Mucosa of descending colon (tissue), 3 donors: ENCODE data around the gene NCOA6. TPM values are rescaled to one million over a fixed set of nuclear protein-coding genes. Genes with fewer than 3 reads are reported as not detected.
A peak's percentile ranks its signal among the peaks of the same experiment; 100 is the strongest.

Source experiments
- ATAC-seq: fragments of 200-7000 bp; cut with Tn5 transposase; one replicate; pipeline ENCODE4 v1.9.1; 2020; ENCODE audit warnings: mild to moderate bottlenecking, moderate library complexity
- DNase-seq, 3 donors: peaks; one replicate each; pipeline ENCODE4 v3.0.0-alpha.2; 2020
- H3K36me3 ChIP-seq: fragments of 200-600 bp; one replicate; pipeline ENCODE4 v1.8.0; 2021; ENCODE audit warnings: low read depth, mild to moderate bottlenecking
- H3K4me1 ChIP-seq: fragments of 200-600 bp; one replicate; pipeline ENCODE4 v1.8.0; 2021; ENCODE audit warnings: low read depth, mild to moderate bottlenecking
- H3K4me3 ChIP-seq: fragments of 200-600 bp; one replicate; pipeline ENCODE4 v1.8.0; 2021; ENCODE audit warnings: mild to moderate bottlenecking
- H3K9me3 ChIP-seq: fragments of 200-600 bp; one replicate; pipeline ENCODE4 v1.8.0; 2021; ENCODE audit warnings: mild to moderate bottlenecking
- intact Hi-C, 2 donors: fragments of 100-400 bp; cut with DNase I in 1 of 2; cut with micrococcal nuclease in 1 of 2; formaldehyde crosslinking; loops; one replicate each; pipeline versions ENCODE4 v1.11.0 to v1.11.1; 2022; cut with DNase I, micrococcal nuclease
- total RNA-seq, 3 donors: library from RNA; stranded (reverse); fragmentation: NEBNext Ultra II Directional in 2 of 3; extraction: Animal tissue kit (Norgen Biotek cat#: 25700) in 2 of 3; gene quantifications; one replicate each; pipeline versions ENCODE4 v1.2.1 to v1.2.4, GENCODE V29; 2021 to 2023
- TF ChIP-seq, protein P1 (sequence below): fragments of 200-600 bp; IDR thresholded peaks from one replicate; pipeline ENCODE4 v1.8.0; 2022; ENCODE audit warnings: antibody characterized with exemption, mild to moderate bottlenecking
- donor health status: DM: no; HTN: no; CAD: no; lungs with moderate emphysema.
- donor health status: DM: no; HTN: no; CAD: no.
- donor health status: DM: no; HTN: yes; CAD: no.

Gene NCOA6
- total RNA-seq, 3 donors from 2014 or later = 37.8 to 47.5 (median 44.3) TPM

GRCh38 chr20:34709831-34710567 lies 115.5 kb downstream of the NCOA6 start:
- Histone ChIP-seq H3K36me3 (no peaks in the 10 kb centered on the region), H3K4me3 (no peak overlapping the region), H3K4me1 (peaks cover 28% of the 10 kb centered on the region), H3K9me3 (no peaks in the 10 kb centered on the region)
- TF ChIP-seq, protein P1, sequence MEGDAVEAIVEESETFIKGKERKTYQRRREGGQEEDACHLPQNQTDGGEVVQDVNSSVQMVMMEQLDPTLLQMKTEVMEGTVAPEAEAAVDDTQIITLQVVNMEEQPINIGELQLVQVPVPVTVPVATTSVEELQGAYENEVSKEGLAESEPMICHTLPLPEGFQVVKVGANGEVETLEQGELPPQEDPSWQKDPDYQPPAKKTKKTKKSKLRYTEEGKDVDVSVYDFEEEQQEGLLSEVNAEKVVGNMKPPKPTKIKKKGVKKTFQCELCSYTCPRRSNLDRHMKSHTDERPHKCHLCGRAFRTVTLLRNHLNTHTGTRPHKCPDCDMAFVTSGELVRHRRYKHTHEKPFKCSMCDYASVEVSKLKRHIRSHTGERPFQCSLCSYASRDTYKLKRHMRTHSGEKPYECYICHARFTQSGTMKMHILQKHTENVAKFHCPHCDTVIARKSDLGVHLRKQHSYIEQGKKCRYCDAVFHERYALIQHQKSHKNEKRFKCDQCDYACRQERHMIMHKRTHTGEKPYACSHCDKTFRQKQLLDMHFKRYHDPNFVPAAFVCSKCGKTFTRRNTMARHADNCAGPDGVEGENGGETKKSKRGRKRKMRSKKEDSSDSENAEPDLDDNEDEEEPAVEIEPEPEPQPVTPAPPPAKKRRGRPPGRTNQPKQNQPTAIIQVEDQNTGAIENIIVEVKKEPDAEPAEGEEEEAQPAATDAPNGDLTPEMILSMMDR = no peak
- DNase-seq (peak in 2 of 3 donors; percentile 57 to 78), ATAC-seq (peak; percentile 35)
- intact Hi-C loops = loop anchor here in 1 of 2 donors (5.0 kb wide), 1 partner anchor 133 kb away; no protein-coding TSS in a partner anchor

GRCh38 chr20:34709044-34709830 lies 116.2 kb downstream of the NCOA6 start:
- TF ChIP-seq, protein P1 = no peak
- H3K36me3 ChIP-seq = no peaks in the 10 kb centered on the region
- intact Hi-C loops = loop anchor here in 1 of 2 donors (5.0 kb wide), 1 partner anchor 132 kb away; no protein-coding TSS in a partner anchor
- ATAC-seq = peak; percentile 60
- H3K9me3 ChIP-seq = no peaks in the 10 kb centered on the region
- peak overlapping the region; percentile 20 for H3K4me3 ChIP-seq
- peaks cover 32% of the 10 kb centered on the region for H3K4me1 ChIP-seq
- peak; percentile 88 to 92 (median 89) for DNase-seq

GRCh38 chr20:34708621-34709043 lies 116.8 kb downstream of the NCOA6 start:
- ATAC-seq = no peak
- H3K9me3 ChIP-seq = no peaks in the 10 kb centered on the region
- H3K4me1 ChIP-seq = peaks cover 32% of the 10 kb centered on the region
- intact Hi-C loops = loop anchor here in 1 of 2 donors (5.0 kb wide), 1 partner anchor 131 kb away; no protein-coding TSS in a partner anchor
- TF ChIP-seq, protein P1 = peak; percentile 20
- peak overlapping the region; percentile 20 for H3K4me3 ChIP-seq
- DNase-seq = peak; percentile 72 to 83 (median 81)
- no peaks in the 10 kb centered on the region for H3K36me3 ChIP-seq

- H3K4me1 ChIP-seq = peaks cover 38% of the 10 kb centered on the region
- no peak for DNase-seq
- intact Hi-C loops = loop anchor here in 1 of 2 donors (5.0 kb wide), 1 partner anchor 130 kb away; no protein-coding TSS in a partner anchor
Observed at GRCh38 chr20:34706912-34707784, 118.3 kb downstream of the NCOA6 start.

More at GRCh38 chr20:34706912-34707784, 118.3 kb downstream of the NCOA6 start:
- no peak overlapping the region for H3K4me3 ChIP-seq
- TF ChIP-seq, protein P1 = no peak
- no peaks in the 10 kb centered on the region for H3K9me3 ChIP-seq
- ATAC-seq = no peak
- H3K36me3 ChIP-seq = no peaks in the 10 kb centered on the region
